HFF-Myc (cell line): ENCODE measurements around the gene MAP3K13.

ENCODE experiments used
- DNase-seq: peaks from one replicate; pipeline ENCODE4 v3.0.0-alpha.2; 2011; ENCODE audit warnings: low read depth; ENCODE audit errors: extremely low read depth
- H3K4me3 ChIP-seq: replicated peaks from 2 replicates; pipeline ENCODE4 v1.5.1; 2011; ENCODE audit warnings: low read depth, mild to moderate bottlenecking, control low read depth, low read length
- TF ChIP-seq, protein P1 (sequence below): IDR thresholded peaks from 2 replicates; pipeline ENCODE4 v1.5.1; 2012; ENCODE audit warnings: mild to moderate bottlenecking, low read depth, low read length, control low read depth; ENCODE audit errors: missing control alignments

Gene MAP3K13

GRCh38 chr3:185330238-185330637 is 32.7 kb upstream of the MAP3K13 start:
- no peak for DNase-seq
- TF ChIP-seq, protein P1, sequence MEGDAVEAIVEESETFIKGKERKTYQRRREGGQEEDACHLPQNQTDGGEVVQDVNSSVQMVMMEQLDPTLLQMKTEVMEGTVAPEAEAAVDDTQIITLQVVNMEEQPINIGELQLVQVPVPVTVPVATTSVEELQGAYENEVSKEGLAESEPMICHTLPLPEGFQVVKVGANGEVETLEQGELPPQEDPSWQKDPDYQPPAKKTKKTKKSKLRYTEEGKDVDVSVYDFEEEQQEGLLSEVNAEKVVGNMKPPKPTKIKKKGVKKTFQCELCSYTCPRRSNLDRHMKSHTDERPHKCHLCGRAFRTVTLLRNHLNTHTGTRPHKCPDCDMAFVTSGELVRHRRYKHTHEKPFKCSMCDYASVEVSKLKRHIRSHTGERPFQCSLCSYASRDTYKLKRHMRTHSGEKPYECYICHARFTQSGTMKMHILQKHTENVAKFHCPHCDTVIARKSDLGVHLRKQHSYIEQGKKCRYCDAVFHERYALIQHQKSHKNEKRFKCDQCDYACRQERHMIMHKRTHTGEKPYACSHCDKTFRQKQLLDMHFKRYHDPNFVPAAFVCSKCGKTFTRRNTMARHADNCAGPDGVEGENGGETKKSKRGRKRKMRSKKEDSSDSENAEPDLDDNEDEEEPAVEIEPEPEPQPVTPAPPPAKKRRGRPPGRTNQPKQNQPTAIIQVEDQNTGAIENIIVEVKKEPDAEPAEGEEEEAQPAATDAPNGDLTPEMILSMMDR, result no peak

GRCh38 chr3:185330644-185331043 is 32.3 kb upstream of the MAP3K13 start:
- DNase-seq, result no peak
- TF ChIP-seq, protein P1, result no peak
- H3K4me3 ChIP-seq, result no peak overlapping the region

More at GRCh38 chr3:185330238-185330637, 32.7 kb upstream of the MAP3K13 start:
- no peak overlapping the region for H3K4me3 ChIP-seq

DNA sequence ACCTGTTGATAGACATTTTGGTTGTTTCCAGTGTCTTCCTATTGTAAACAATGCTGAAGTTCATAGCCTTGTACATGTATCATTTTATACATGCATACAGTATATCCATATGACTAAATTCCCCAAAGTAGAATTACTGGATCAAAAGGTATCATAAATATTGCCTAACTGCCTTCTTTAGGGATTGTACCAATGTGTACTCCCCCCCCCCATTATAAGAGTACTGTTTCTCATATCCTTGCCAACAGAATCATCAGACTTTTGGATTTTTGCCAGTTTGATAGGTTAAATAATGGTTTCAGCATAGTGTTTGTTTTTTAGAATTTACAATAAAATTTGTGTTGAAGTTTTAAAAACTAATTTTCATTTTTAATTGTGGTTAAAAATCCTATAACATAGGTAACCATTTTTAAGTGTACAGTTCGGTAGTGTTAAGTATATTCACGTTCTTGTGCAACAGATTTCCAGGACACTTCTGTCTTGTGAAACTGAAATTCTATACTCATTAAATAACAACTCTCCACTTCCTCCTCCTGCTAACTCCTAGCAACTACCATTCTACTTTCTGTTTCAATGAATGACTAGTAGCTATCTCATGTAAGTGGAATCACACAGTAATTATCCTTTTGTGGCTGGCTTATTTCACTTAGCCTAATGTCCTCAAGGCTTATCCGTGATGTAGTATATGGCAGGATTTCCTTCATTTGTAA is 30.8 kb upstream of the MAP3K13 start:
- TF ChIP-seq, protein P1, result no peak
- no peak for DNase-seq
- no peak overlapping the region for H3K4me3 ChIP-seq

DNA sequence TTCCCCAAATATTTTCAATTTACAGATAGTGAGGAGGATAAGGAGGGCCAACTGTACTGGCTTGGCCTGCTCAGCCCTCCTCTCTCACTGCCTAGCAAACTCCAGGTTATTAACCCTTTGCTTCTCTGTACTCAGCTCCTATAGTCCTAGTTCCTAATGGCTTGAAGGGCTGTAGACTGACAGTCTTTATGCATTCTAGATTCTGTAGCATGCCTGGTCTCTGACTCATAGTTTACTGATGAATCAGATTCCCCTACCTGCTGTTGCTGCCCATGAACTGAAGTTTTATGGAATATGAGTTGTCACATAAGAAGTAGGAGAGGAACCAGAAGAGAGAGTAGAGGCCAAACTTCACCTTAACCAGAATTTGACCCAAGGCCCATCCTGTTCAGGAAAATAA is 27.1 kb upstream of the MAP3K13 start:
- TF ChIP-seq, protein P1, result no peak
- DNase-seq, result no peak
- no peak overlapping the region for H3K4me3 ChIP-seq

GRCh38 chr3:185337231-185337816 is 25.6 kb upstream of the MAP3K13 start:
- TF ChIP-seq, protein P1, result no peak
- no peak for DNase-seq
- no peak overlapping the region for H3K4me3 ChIP-seq

GRCh38 chr3:185339945-185340344 is 23.0 kb upstream of the MAP3K13 start:
- DNase-seq, result no peak
- H3K4me3 ChIP-seq, result no peak overlapping the region
- TF ChIP-seq, protein P1, result no peak
